ENCODE results near the gene CLDN6. TPM values are rescaled to one million over a fixed set of nuclear protein-coding genes. Genes with fewer than 3 reads are reported as not detected.

Gene CLDN6
- total and polyA plus RNA-seq, 9 of the 15 experiments (the other 6 are each of a cell fraction or from before 2014, with no cell fraction given) = 0.22 to 0.75 (median 0.38) TPM; not detected in 3

- no peak for TF ChIP-seq ZBTB5 (IDR thresholded peaks at IDR 0.05)
- 0 out of 2 replicates have a peak, but pooled peaks have one; percentile 41 for TF ChIP-seq NR2C2 (CRISPR knock-in tag; IDR thresholded peaks at IDR 0.05)
- TF ChIP-seq NR2C2 (tag; IDR thresholded peaks at IDR 0.05) = no peak
- peak; percentile 63 for TF ChIP-seq HNRNPLL (IDR thresholded peaks at IDR 0.05; ENCODE audit: low read depth, low read length, poor library complexity, severe bottlenecking)
- TF ChIP-seq ZNF146 (CRISPR knock-in tag; IDR thresholded peaks at IDR 0.05; ENCODE audit: unreplicated experiment) = peak; percentile 23
- TF ChIP-seq, protein P1, sequence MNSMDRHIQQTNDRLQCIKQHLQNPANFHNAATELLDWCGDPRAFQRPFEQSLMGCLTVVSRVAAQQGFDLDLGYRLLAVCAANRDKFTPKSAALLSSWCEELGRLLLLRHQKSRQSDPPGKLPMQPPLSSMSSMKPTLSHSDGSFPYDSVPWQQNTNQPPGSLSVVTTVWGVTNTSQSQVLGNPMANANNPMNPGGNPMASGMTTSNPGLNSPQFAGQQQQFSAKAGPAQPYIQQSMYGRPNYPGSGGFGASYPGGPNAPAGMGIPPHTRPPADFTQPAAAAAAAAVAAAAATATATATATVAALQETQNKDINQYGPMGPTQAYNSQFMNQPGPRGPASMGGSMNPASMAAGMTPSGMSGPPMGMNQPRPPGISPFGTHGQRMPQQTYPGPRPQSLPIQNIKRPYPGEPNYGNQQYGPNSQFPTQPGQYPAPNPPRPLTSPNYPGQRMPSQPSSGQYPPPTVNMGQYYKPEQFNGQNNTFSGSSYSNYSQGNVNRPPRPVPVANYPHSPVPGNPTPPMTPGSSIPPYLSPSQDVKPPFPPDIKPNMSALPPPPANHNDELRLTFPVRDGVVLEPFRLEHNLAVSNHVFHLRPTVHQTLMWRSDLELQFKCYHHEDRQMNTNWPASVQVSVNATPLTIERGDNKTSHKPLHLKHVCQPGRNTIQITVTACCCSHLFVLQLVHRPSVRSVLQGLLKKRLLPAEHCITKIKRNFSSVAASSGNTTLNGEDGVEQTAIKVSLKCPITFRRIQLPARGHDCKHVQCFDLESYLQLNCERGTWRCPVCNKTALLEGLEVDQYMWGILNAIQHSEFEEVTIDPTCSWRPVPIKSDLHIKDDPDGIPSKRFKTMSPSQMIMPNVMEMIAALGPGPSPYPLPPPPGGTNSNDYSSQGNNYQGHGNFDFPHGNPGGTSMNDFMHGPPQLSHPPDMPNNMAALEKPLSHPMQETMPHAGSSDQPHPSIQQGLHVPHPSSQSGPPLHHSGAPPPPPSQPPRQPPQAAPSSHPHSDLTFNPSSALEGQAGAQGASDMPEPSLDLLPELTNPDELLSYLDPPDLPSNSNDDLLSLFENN (IDR thresholded peaks at IDR 0.05; ENCODE audit: low read depth in 2 of 2, low read length in 2 of 2) = peak in 1 of 2 experiments; percentile 15; a peak in 1 of 4 replicates
- no peak for TF ChIP-seq MTA2 (IDR thresholded peaks at IDR 0.05; ENCODE audit: low read depth)
- TF ChIP-seq NCOA6 (IDR thresholded peaks at IDR 0.05) = no peak
- TF ChIP-seq MAFF (IDR thresholded peaks at IDR 0.05; ENCODE audit: low read length) = no peak
- TF ChIP-seq LARP7 (IDR thresholded peaks at IDR 0.05) = no peak
- no peak for TF ChIP-seq ZNF274 (IDR thresholded peaks at IDR 0.05; ENCODE audit: borderline replicate concordance, low read depth, low read length)
- TF ChIP-seq STAT5B (CRISPR knock-in tag; IDR thresholded peaks at IDR 0.05) = no peak
- no peak for TF ChIP-seq SETDB1 (IDR thresholded peaks at IDR 0.05; ENCODE audit: low read length)
- TF ChIP-seq SREBF1 (IDR thresholded peaks at IDR 0.05; ENCODE audit: borderline replicate concordance, low read depth, low read length) = no peak
These were observed 2.2 kb upstream of the CLDN6 start, which contains the start of gene TNFRSF12A (continued) for GRCh38 chr16:3020247-3020603.

Measured in K562 (cell line).